GM21526 (cell line): Measurements from ENCODE around the gene PLEKHG7.
"Not testable (repeated sequence)": the region's sequence is repeated elsewhere in the genome, so short reads cannot be mapped to it uniquely, and the experiment has no call there.

ENCODE experiments used
- ATAC-seq: cut with Tn5 transposase; IDR thresholded peaks from one replicate; pipeline ENCODE4 v1.9.1; 2021; ENCODE audit warnings: moderate library complexity; ENCODE audit not compliant: unreplicated experiment, low FRiP score

Gene PLEKHG7

GRCh38 chr12:92702754-92703679 lies at the start of gene PLEKHG7:
PLEKHG7 (plus strand) TSS chr12:92702989; CDS start chr12:92706632, 3,643 bp downstream.
- peak; percentile 83 for ATAC-seq

- not testable (repeated sequence) for ATAC-seq
These were observed 48.5 kb upstream of the PLEKHG7 start for GRCh38 chr12:92654256-92654655.

GRCh38 chr12:92654929-92655328 lies 47.9 kb upstream of the PLEKHG7 start:
- ATAC-seq, result no peak

GRCh38 chr12:92656911-92657310 lies 45.9 kb upstream of the PLEKHG7 start:
- no peak for ATAC-seq

- no peak for ATAC-seq
These were observed 45.0 kb upstream of the PLEKHG7 start for GRCh38 chr12:92657770-92658169.

GRCh38 chr12:92658611-92659010 lies 44.2 kb upstream of the PLEKHG7 start:
- no peak for ATAC-seq

- no peak for ATAC-seq
These were observed 41.5 kb upstream of the PLEKHG7 start for GRCh38 chr12:92661269-92661668.

GRCh38 chr12:92665496-92665895 lies 37.3 kb upstream of the PLEKHG7 start:
- no peak for ATAC-seq

GRCh38 chr12:92668739-92669138 lies 34.0 kb upstream of the PLEKHG7 start:
- ATAC-seq, result no peak

- ATAC-seq, result not testable (repeated sequence)
These were observed 31.3 kb upstream of the PLEKHG7 start for GRCh38 chr12:92671524-92671923.

- ATAC-seq, result no peak
These were observed 29.0 kb upstream of the PLEKHG7 start for GRCh38 chr12:92673756-92674155.

- ATAC-seq, result no peak
These were observed 28.3 kb upstream of the PLEKHG7 start for GRCh38 chr12:92674500-92674899.

- no peak for ATAC-seq
These were observed 27.5 kb upstream of the PLEKHG7 start for GRCh38 chr12:92675092-92675865.

- ATAC-seq, result no peak
These were observed 26.1 kb upstream of the PLEKHG7 start for GRCh38 chr12:92676710-92677109.

- no peak for ATAC-seq
These were observed 12.2 kb upstream of the PLEKHG7 start for GRCh38 chr12:92690601-92691000.

- no peak for ATAC-seq
These were observed 7.7 kb upstream of the PLEKHG7 start for GRCh38 chr12:92695056-92695455.

- no peak for ATAC-seq
These were observed 7.2 kb upstream of the PLEKHG7 start for GRCh38 chr12:92695577-92695976.

- ATAC-seq, result no peak
These were observed 6.6 kb upstream of the PLEKHG7 start for GRCh38 chr12:92696216-92696615.

GRCh38 chr12:92698474-92698873 lies 4.3 kb upstream of the PLEKHG7 start:
- ATAC-seq, result no peak

GRCh38 chr12:92701441-92701840 lies 1.3 kb upstream of the PLEKHG7 start:
- no peak for ATAC-seq

- ATAC-seq, result no peak
These were observed 997 bp downstream of the PLEKHG7 start for GRCh38 chr12:92703786-92704185.
